ENCODE measurements around the gene CCDC69.
"Not testable (repeated sequence)": the region's sequence is repeated elsewhere in the genome, so short reads cannot be mapped to it uniquely, and the experiment has no call there.

The CCDC69 gene

GRCh38 chr5:151244206-151244605 lies 20.3 kb upstream of the CCDC69 start:
- DNase-seq: no peak

GRCh38 chr5:151243564-151243963 lies 19.7 kb upstream of the CCDC69 start:
- no peak for DNase-seq

GRCh38 chr5:151243127-151243526 lies 19.2 kb upstream of the CCDC69 start:
- no peak for DNase-seq

GRCh38 chr5:151240924-151241635 lies 17.2 kb upstream of the CCDC69 start:
- no peak for DNase-seq

GRCh38 chr5:151240268-151240835 lies 16.5 kb upstream of the CCDC69 start:
- not testable (repeated sequence) for DNase-seq

GRCh38 chr5:151239237-151239861 lies 15.5 kb upstream of the CCDC69 start:
- DNase-seq: peak; percentile 75

GRCh38 chr5:151238303-151238741 lies 14.4 kb upstream of the CCDC69 start:
- DNase-seq: no peak

GRCh38 chr5:151237685-151238084 lies 13.8 kb upstream of the CCDC69 start:
- DNase-seq: no peak

GRCh38 chr5:151236888-151237287 lies 13.0 kb upstream of the CCDC69 start:
- DNase-seq: no peak

GRCh38 chr5:151235239-151235571 lies 11.3 kb upstream of the CCDC69 start:
- DNase-seq: not testable (repeated sequence)

- DNase-seq: no peak
Observed at GRCh38 chr5:151234476-151235238, 10.8 kb upstream of the CCDC69 start.

GRCh38 chr5:151233616-151234085 lies 9.8 kb upstream of the CCDC69 start:
- no peak for DNase-seq

- DNase-seq: no peak
Observed at GRCh38 chr5:151231359-151231758, 7.5 kb upstream of the CCDC69 start.

GRCh38 chr5:151230048-151230680 lies 6.3 kb upstream of the CCDC69 start:
- DNase-seq: no peak

- no peak for DNase-seq
Observed at GRCh38 chr5:151228986-151229385, 5.1 kb upstream of the CCDC69 start.

- DNase-seq: no peak
Observed at GRCh38 chr5:151227918-151228447, 4.1 kb upstream of the CCDC69 start.

GRCh38 chr5:151225475-151225874 lies 1.6 kb upstream of the CCDC69 start:
- DNase-seq: no peak

- DNase-seq: no peak
Observed at GRCh38 chr5:151225071-151225470, 1.2 kb upstream of the CCDC69 start.

GRCh38 chr5:151224372-151224771 lies 480 bp upstream of the CCDC69 start:
- DNase-seq: no peak

GRCh38 chr5:151222790-151223446 lies 974 bp downstream of the CCDC69 start:
- no peak for DNase-seq

GRCh38 chr5:151222054-151222789 lies 1.7 kb downstream of the CCDC69 start:
- no peak for DNase-seq
